HepG2 (cell line): ENCODE data around the gene MPST. TPM values are rescaled to one million over a fixed set of nuclear protein-coding genes. Genes with fewer than 3 reads are reported as not detected.

Source experiments
- ASH2L ChIP-seq: fragments of 300-600, 200-600 bp; sonication (generic); IDR thresholded peaks from 2 replicates; pipeline ENCODE4 v1.7.0; 2017; ENCODE audit warnings: low read depth, mild to moderate bottlenecking, moderate library complexity, mixed read lengths, low read length; ENCODE audit not compliant: insufficient read length
- HIC2 ChIP-seq: sonication (generic); formaldehyde crosslinking; IDR thresholded peaks from 2 replicates; pipeline ENCODE4 v1.9.0; 2022; ENCODE audit warnings: low read depth, missing genetic modification reagents
- HNF1B ChIP-seq: sonication (generic); formaldehyde crosslinking; IDR thresholded peaks from 2 replicates; pipeline ENCODE4 v1.5.1; 2020; ENCODE audit warnings: mild to moderate bottlenecking, moderate library complexity, missing genetic modification reagents
- KMT2A ChIP-seq: sonication (generic); formaldehyde crosslinking; IDR thresholded peaks from 2 replicates; pipeline ENCODE4 v1.4.0; 2020; ENCODE audit warnings: missing genetic modification reagents
- MYC ChIP-seq: sonication (generic); formaldehyde crosslinking; IDR thresholded peaks from 2 replicates; pipeline ENCODE4 v1.9.0; 2021; ENCODE audit warnings: missing genetic modification reagents, borderline replicate concordance
- NCOA5 ChIP-seq: sonication (generic); formaldehyde crosslinking; IDR thresholded peaks from 2 replicates; pipeline ENCODE4 v1.4.0; 2020; ENCODE audit warnings: missing genetic modification reagents
- PATZ1 ChIP-seq: sonication (generic); formaldehyde crosslinking; IDR thresholded peaks from 2 replicates; pipeline ENCODE4 v1.4.0; 2020; ENCODE audit warnings: missing genetic modification reagents
- STAG1 ChIP-seq: sonication (generic); formaldehyde crosslinking; IDR thresholded peaks from 2 replicates; pipeline ENCODE4 v1.4.0; 2020; ENCODE audit warnings: missing genetic modification reagents
- TRIM24 ChIP-seq: sonication (generic); formaldehyde crosslinking; IDR thresholded peaks from 2 replicates; pipeline ENCODE4 v1.8.0; 2022; ENCODE audit warnings: mild to moderate bottlenecking, missing genetic modification reagents
- TSC22D2 ChIP-seq: sonication (generic); formaldehyde crosslinking; IDR thresholded peaks from 2 replicates; pipeline ENCODE4 v1.5.1; 2020; ENCODE audit warnings: missing genetic modification reagents, mild to moderate bottlenecking, borderline replicate concordance
- ZFP36 ChIP-seq: fragments of 150-350 bp; IDR thresholded peaks from 2 replicates; pipeline ENCODE4 v1.6.1; 2018; ENCODE audit warnings: borderline replicate concordance, low read length, low read depth; ENCODE audit not compliant: partially characterized antibody
- ZFX ChIP-seq: sonication (generic); formaldehyde crosslinking; IDR thresholded peaks from 2 replicates; pipeline ENCODE4 v1.4.0; 2020; ENCODE audit warnings: mild to moderate bottlenecking, low read depth, missing genetic modification reagents, moderate library complexity
- ZNF382 ChIP-seq: sonication (generic); formaldehyde crosslinking; IDR thresholded peaks from 2 replicates; pipeline ENCODE4 v1.5.0; 2020; ENCODE audit warnings: missing genetic modification reagents, mild to moderate bottlenecking, borderline replicate concordance
- ZNF530 ChIP-seq: sonication (generic); formaldehyde crosslinking; IDR thresholded peaks from 2 replicates; pipeline ENCODE4 v1.5.0; 2020; ENCODE audit warnings: low read depth, mild to moderate bottlenecking, missing genetic modification reagents
- ZNF609 ChIP-seq: sonication (generic); formaldehyde crosslinking; IDR thresholded peaks from 2 replicates; pipeline ENCODE4 v1.4.0; 2020; ENCODE audit warnings: mild to moderate bottlenecking, missing genetic modification reagents, borderline replicate concordance
- ZNF703 ChIP-seq: sonication (generic); formaldehyde crosslinking; IDR thresholded peaks from 2 replicates; pipeline ENCODE4 v1.5.1; 2020; ENCODE audit warnings: missing genetic modification reagents, mild to moderate bottlenecking, moderate library complexity, borderline replicate concordance
- ZSCAN21 ChIP-seq: sonication (generic); formaldehyde crosslinking; IDR thresholded peaks from 2 replicates; pipeline ENCODE4 v1.8.0; 2022; ENCODE audit warnings: mild to moderate bottlenecking, missing genetic modification reagents, moderate library complexity, borderline replicate concordance
- polyA plus RNA-seq, 8 experiments: library from polyadenylated mRNA; depleted of rRNA in 3 of 8; stranded (reverse) in 7 of 8; unstranded in 1 of 8; fragments of >200 nt; fragmentation: Illumina TruSeq in 4 of 8; extraction: Trizol in 4 of 8; gene quantifications; 2 replicates each; pipeline versions ENCODE4 v1.2.1 to v1.2.3, GENCODE V29; 2011 to 2016; ENCODE audit warnings: low read depth in 4 of 8, missing spikeins in 1 of 8, mixed read lengths in 1 of 8; ENCODE audit not compliant: insufficient read depth in 1 of 8
- total RNA-seq, 5 experiments: library from RNA; depleted of rRNA; stranded (reverse); fragments of >200 nt; fragmentation: Illumina TruSeq; extraction: Trizol; gene quantifications; 2 replicates each; pipeline ENCODE4 v1.2.3, GENCODE V29; 2016; ENCODE audit warnings: low read depth in 1 of 5

MPST gene
- total and polyA plus RNA-seq, 2 of the 13 experiments (the other 11 are each of a cell fraction or from before 2014, with no cell fraction given) = 133 to 141 TPM

- TF ChIP-seq ZNF609 (CRISPR knock-in tag) = peak; percentile 39; the same call in 1 of the 2 replicates
- no peak for TF ChIP-seq HIC2 (CRISPR knock-in tag)
- TF ChIP-seq PATZ1 (CRISPR knock-in tag) = peak; percentile 92
- TF ChIP-seq HNF1B (CRISPR knock-in tag) = peak; percentile 35; the same call in 1 of the 2 replicates
- peak; percentile 57; the same call in 1 of the 2 replicates for TF ChIP-seq ZFX (CRISPR knock-in tag)
- peak; percentile 27; the same call in 1 of the 2 replicates for TF ChIP-seq ZSCAN21 (CRISPR knock-in tag)
- TF ChIP-seq ZNF530 (CRISPR knock-in tag) = peak; percentile 32; the same call in 1 of the 2 replicates
- TF ChIP-seq ZNF382 = no peak
- TF ChIP-seq ZNF703 (CRISPR knock-in tag) = 0 out of 2 replicates have a peak, but pooled peaks have one; percentile 84
- 0 out of 2 replicates have a peak, but pooled peaks have one; percentile 8 for TF ChIP-seq MYC (CRISPR knock-in tag)
- no peak for TF ChIP-seq TRIM24
- TF ChIP-seq STAG1 (CRISPR knock-in tag) = no peak
- TF ChIP-seq TSC22D2 (CRISPR knock-in tag) = no peak
- TF ChIP-seq ASH2L = no peak
- TF ChIP-seq KMT2A (CRISPR knock-in tag) = no peak
- TF ChIP-seq ZFP36 = no peak
- no peak for TF ChIP-seq NCOA5 (CRISPR knock-in tag)
Observed at GRCh38 chr22:37018815-37019308, 680 bp upstream of the MPST start (continued).
